Measurements from ENCODE around the gene OR7C1.
"Not testable (repeated sequence)": the region's sequence is repeated elsewhere in the genome, so short reads cannot be mapped to it uniquely, and the experiment has no call there.

OR7C1 gene

GRCh38 chr19:14765403-14765802 is 69.6 kb downstream of the OR7C1 start:
- DNase-seq (ENCODE audit: low spot score), result not testable (repeated sequence)

DNA sequence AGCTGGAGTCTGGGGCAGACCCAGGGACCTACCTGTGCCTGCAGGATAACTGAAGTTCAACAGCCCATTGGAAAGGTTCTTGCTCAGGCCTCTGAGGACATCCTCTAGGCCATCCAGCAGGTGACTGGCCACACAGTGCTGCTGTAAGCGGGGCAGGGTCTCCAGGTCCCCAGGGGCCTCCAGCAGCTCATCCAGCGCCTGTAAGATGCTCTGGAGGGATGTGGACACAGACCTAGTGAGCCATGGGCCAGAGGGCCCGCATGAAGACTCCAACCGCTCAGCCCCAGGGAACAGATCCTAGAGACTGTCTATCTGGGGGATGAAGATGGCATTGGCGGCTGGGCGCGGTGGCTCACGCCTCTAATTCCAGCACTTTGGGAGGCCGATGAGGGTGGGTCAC is 70.6 kb downstream of the OR7C1 start:
- DNase-seq (ENCODE audit: low spot score), result no peak

DNA sequence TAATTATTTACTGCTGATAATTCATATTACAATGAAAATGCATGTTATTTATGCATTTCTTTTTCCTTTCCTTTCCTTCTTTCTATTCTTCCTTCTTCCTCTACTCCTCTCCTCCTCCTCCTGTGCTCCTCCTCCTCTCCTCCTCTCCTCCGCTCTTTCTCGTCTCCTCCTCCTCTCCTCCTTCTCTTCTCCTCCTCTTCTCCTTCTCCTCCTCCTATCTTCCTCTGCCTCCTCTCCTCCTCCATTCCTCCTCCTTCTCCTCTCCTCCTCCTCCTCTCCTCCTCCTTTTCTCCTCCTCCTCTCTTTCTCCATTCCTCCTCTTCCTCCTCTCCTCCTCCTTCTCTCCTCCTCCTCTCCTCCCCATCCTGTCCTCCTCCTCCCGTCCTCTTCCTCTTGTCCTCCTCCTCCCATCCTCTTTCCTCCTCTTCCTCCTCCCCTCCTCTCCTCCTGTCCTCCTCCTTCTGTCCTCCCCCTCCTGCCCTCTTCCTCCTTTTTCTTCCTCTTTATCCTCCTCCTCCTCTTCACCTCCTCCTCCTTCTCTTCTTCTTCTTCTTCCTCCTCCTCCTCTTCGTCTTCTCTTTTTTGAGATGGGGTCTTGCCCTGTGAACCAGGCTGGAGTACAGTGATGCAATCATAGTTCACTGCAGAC is 71.4 kb downstream of the OR7C1 start:
- no peak for DNase-seq (ENCODE audit: low spot score)

- no peak for DNase-seq (ENCODE audit: low spot score)
These were observed 72.9 kb downstream of the OR7C1 start for GRCh38 chr19:14762111-14762510.

DNA sequence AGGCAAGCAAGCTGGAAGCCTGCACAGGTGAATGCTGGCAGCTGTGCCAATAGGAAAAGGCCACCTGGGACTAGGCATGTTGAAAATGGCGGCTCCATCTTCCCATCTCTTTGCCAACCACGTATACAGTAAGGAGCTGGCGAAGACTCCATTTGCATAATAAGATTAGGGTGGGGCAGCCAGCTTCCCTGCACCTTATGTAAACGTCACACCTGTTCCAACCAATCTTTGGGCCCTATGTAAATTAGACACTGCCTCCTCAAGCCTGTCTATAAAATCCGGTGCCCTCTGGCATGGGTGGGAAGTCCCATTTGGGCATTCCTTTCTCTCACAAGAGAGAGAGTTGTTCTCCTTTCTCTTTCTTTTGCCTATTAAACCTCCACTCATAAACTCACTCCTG is 73.4 kb downstream of the OR7C1 start:
- DNase-seq (ENCODE audit: low spot score), result no peak

DNA sequence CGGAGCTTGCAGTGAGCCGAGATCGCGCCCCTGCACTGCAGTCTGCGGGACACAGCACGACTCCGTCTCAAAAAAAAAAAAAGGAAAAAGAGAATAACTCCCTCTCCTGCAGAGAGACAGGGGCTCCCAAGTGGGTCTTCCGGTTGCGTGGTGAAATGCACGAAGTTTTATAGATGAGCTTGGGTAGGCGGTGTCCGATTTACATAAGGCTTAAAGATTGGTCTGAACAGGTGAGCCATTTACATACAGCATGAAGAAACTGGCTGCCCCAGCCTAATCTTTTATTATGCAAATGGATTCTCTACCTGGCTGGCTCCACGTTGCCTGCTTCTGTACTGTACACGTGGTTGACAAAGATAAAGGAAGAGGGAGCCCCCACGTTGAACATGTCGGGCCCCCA is 76.2 kb downstream of the OR7C1 start:
- DNase-seq (ENCODE audit: low spot score), result no peak

GRCh38 chr19:14748601-14749000 is 86.4 kb downstream of the OR7C1 start:
- no peak for DNase-seq (ENCODE audit: low spot score)

Data from kidney tubule cell (primary cell).